GDM1 (cell line): ENCODE results near the gene AMPH.
"Not testable (repeated sequence)": the region's sequence is repeated elsewhere in the genome, so short reads cannot be mapped to it uniquely, and the experiment has no call there.

Source experiments
- DNase-seq: peaks from one replicate; lab custom pipeline; 2025; lab: John Stamatoyannopoulos, UW

The AMPH gene

DNA sequence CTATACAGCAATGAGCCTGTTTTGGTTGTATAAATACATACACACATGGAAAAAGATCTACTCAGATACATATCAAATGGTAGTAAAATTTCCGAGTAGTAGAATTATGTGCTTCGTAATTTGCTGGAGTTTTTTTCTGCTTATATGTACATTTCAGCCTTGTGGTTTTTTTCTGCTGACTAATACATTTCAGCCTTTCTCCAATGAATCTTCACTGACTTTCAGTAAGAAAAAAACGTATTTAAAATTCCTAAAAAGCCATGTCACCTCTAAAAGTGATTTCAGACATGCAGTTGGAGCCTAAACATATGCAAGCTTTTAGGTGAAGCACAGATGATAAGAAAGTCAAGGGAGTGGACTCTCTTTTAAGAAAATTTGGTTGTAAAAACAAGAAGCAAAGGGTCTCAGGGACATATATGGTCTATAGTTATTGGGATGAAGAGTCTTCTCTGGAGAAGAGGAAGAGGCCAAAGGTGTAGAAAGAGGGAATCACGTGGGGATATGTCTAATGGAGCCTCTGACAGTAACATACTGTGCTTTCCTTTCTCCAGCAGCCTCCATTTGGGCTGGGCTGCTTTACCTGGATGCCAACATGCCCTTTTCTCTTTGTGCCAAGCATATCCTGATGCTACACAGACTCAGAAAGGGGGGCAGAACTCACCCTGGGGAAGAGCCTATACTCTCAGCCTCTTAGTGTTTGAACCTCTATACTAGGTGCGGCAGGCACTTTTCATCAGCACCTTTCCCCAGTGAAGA, 2.4 kb downstream of the AMPH start:
- no peak for DNase-seq

DNA sequence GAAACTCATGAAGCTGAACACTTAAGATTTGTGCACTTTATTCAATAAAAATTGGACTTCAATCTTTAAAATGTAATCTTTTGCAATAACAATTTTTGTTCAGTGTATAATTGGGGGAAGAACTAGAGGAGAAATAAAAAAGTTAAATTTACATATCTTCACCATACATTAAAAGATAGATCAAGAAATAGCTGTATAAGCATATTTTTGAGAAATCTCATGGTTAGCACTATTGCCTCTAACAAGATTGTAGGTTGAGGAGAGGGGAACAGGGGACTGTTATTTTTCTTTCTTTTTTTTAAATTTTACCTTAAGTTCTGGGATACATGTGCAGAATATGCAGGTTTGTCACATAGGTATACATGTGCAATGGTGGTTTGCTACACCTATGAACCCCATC, 5.3 kb downstream of the AMPH start:
- DNase-seq = no peak

DNA sequence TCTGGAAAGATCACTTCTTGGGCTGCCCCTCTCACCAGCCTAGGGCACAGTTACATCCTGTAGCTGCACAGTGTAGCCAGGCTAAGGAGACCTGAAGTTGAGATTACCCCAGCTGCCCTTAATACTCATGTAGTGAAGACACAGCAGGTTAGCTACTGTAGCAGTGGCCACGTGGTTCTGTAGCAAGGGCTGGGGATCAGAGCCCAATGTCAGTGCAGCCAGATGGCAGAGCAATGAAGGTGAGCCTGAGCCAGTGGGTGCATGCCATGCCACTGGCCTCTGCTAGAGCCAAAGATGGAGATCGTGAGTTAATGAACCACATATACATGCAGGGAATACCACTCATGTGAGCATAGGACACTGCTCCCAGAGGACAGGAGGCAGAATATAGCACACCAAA, 15.5 kb downstream of the AMPH start:
- DNase-seq = no peak

DNA sequence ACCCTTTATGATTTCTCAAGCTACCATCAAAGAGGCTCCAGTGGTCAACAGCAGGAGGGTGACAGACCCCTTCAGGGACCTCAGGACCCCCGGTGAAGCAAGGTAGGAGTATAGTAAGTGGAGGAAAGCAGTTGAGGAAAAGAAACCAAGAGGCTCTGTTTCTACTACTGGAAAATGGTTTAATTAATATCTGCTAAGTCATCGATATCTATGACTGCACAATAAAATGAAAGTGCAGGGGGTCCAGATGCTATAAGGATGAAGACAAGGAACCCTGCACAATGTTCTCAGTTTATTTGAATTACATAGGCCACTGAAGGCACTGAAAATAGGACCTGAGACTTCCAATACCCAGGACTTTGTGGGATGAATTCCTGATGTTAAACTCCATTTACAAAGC, 23.7 kb downstream of the AMPH start:
- DNase-seq = no peak

DNA sequence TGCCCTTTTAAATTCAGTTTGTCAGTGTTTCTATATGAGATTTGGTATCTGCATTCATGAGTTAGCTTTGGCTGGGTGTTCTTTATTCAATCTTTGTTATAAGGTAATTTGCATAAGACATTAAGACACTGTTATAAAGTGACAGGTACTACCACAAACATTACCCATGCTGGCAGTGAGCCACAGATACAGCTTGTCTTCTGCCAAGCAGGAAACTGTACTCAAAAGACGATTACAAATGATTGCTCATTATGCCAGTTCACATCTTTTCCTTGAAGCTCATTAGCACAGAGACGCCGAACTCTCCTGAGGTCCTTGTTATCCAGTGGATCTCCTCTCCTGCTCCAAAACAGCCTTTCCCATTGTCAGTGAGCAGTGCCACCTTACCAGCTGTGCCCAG, 30.4 kb downstream of the AMPH start:
- no peak for DNase-seq

DNA sequence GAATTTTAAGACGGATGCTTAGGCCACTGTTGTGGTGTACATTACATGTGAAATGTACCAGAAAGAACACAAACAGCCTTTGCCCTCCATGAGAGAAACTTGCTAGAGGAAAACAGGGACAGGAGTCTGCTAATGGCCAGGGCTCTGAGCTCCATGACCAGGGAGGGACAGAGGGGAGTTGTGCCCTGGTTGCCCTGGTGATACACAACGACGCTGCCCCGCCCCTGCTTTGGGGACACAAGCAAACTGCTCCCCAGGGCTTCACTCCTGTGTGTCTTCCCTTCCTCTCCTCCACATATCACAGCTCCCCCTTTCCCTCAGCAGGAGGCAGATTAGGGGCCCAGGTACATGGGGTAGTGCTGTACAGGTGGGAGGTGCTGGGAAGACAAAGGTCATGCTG, 36.2 kb downstream of the AMPH start:
- no peak for DNase-seq

DNA sequence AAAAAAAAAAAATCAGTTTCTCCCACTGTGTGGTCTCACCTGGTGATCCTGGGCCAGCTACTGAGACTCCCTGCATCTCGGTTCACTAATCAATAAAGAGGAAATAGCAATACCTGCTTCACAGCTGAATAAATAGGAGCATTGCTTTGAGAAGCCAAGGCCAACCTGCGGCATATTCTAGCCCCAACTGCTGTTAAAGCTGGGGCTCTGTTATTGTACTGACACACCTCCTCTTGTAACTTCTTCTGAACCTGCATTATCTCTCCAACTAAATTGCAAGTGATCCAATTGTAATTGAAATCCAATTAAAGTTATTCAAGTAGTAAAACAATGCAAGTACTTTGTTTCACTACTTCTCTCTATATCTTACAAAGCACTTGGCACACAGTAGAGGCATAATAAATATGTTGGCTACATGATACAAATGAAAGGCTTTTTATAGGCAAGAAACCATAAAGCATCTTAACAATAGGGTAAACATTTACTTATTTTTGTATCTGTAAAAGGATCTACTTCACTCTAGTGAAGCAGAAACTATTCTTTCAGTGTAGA, 38.4 kb downstream of the AMPH start:
- no peak for DNase-seq

DNA sequence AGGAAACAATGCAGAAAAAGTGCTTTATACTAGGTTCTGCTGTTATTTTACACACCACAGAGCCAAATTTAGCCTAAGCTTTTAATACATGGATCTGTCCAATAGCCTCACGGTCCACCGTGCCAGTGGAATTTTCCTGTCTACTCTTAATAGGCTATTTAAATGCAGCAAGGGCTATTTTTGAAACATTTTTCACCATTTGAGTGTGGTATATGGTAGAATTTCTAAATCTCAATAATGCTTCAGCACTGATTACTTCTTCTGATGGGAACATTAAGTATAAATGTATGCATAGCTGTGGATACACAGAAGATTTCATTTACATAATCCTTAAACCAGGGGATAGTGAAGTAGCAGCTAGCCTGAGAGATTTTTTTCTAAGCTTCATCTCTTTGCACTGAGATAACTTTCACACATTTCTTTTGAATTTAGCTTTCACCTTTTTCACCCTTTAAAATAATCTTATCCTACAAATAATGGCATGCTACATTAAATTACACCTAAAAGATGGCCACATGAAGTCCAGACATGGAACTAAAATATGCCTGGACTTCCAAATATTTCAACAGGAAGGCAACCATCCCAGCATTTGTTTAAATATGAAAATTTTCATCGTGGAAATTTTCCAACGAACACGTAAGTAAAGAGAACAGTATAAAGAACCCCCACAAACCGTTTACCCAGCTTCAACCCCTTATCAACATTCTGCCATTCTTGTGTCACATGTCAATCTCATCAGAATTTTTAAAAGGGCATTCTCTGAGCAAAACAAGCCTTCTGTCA, 45.4 kb downstream of the AMPH start:
- no peak for DNase-seq

DNA sequence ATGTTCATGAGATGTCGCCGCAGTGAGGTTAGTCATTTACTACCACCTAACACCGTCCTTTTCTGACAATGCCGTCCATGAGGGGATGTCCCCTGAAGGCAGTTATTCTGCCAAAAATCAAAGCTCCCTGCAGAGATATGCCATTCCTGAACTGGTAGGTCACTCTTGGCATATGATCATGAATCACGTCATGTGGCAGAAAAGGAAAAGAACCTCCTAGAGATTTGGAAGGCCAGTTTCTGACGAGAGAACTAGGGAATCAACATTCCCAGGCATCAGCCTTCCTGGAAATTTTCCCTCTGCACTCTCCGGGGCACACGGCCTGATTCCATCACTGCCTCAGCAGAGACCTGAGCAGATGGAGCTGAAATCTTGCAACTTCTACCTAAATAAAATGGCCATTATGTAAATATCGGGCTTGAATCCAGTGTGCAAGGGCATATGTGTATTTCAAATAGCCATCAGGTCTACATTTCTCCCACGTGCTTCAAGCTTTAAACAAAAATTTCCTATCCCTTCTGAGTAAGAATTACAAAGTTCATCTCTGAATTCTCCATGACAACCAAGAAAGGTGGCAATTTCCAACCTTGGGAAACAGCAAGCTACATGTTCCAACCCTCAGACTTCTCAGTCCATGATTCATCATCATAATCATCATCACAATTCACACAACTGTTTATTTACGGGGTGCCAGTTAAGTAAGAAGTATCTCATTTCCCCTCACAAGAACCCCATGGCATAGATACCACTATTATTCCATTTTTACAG, 46.5 kb downstream of the AMPH start:
- no peak for DNase-seq

DNA sequence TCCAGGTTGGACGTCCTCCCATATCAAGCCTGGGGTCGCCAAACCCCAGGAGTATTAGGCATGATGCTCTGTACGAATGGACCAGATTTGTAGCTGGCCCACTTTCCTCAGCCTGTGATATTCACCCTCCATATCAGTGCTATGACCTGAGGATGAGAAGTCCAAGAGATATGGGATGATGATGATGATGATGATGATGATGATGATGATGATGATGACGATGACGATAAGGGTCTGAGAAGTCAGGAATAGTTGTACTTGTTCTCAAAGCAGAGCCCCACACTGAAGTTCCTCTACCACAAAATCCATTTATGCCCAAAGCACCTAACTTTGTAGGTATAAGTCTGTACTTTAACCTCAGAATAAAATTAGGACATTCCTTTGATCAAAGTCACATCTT, 50.7 kb downstream of the AMPH start:
- DNase-seq = no peak

DNA sequence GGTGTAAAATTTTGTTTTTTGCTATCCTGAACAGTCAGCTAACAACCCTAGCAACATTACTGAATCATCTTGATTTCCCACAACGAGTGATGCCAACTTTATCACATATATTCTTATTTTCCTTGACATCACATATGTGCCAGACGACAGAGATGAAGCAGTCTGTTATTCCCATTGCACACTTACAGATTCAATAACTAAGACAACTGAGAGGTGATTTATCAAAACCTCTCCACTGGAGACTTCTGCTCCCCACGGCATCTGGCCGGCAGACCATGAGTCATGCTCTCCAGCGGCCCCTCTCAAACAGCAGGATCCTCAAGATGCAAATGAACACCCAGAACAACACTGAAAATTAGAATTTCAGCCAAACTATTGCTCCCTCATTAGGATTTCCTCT, 57.1 kb downstream of the AMPH start:
- DNase-seq = no peak

DNA sequence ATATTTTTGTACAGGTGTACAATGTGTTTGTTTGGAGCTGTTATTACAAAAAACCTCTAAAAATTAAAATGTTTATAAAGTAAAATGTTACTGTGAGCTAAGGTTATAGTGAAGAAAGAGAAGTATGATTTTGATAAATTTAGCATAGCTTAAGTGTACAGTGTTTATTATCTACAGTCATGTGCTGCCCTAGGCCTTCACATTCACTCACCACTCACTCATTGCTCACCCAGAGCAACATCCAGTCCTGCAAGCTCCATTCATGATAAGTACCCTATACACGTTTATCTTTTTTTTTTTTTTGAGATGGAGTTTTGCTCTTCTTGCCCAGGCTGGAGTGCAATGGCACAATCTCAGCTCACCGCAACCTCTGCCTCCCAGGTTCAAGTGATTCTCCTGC, 59.6 kb downstream of the AMPH start:
- DNase-seq = not testable (repeated sequence)

DNA sequence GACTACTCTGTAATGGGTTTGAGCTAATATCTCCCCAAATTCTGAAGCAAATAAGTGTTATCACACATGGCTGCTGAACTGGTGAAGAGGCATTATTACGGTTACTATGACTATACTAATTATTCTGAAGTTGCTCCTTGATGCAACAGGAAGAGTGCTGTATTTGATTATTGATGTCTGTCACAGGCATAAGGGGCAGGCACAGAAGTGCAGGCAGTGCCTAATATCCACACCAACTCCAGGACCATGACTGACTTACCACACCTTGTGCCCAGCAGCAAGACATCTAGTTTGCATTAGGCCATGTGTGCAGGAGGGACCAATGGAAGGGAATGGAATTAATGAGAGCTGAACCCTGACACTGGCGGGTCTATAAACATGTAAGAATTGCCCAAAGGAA, 62.7 kb downstream of the AMPH start:
- DNase-seq = no peak

DNA sequence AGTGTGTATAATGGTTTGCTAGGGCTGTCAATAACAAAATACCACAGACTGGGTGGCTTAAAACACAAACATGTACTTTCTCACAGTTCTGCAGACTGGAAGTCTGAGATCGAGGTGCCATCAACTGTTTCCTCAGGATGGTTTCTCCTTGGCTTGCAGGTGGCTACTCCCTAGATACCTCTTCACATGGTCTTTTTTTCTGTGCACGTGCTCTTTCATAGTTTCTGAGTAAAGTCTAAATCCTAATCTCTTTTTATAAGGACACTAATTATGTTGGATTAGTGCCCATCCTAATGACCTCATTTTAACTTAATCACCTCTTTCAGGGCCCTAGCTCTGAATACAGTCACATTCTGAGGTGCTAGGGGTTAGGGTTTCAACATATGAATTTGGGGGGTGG, 65.9 kb downstream of the AMPH start:
- DNase-seq = no peak

DNA sequence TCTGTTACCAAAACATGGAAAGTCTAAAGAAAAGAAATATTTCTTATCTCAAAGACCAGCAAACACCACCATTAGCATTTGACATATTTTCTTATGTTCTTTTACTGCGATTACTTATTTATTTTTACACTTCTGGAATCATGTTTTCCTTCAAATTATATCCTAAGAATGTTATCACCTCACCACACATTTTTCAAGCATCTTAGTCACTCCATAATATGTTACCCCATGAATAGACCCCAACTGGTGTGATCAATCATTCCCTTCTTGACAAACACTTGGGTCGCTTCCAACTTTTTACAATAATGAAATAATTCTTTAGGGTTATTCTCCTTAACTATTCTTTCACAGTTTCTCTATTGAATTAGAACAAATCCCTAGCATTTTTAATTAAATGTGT, 67.4 kb downstream of the AMPH start:
- DNase-seq = no peak

DNA sequence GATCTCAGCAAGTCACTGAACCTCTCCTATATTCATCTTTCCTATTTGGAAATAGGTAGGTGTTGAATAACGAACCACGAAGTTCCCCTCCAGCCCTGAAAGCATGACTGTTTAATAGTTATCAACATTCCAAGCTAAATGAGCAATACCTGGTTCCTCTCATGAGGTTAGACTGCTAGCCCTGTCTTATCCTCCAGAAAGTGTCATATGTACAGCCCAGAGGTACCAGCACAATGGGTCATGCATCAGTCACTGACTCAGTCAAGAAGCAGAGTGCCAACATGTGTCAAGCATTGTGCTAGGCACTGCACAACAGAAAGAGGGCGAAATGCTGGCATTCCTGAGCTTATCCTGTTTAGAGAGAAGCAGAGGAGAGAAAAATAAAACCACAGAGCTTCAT, 70.0 kb downstream of the AMPH start:
- no peak for DNase-seq

DNA sequence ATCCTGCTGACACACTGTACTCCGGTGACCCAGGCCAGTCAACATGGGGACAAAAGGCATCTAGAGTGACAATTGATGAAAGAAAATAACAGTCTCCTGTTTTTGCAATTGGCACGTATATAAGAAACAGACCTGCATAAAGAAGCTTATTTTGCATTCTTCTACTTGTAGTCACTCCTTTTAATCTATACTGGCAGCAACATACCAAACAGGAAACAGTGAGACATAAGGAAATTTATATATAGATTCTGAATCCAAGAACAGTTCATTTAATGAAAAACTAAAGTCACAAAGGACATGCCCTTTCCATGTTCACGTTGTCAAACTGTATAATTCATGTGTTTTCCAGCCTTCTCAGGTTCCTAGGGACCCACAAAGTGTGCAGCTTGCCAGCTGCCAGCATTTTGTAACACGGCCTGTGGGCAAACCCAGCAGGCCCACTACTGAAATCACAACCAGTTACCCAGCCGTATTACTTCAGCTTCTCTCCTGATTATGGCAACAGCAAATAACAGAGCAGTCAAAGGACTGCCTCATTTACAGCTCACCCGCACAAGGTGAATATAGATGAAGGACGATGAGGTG, 72.3 kb downstream of the AMPH start:
- no peak for DNase-seq

DNA sequence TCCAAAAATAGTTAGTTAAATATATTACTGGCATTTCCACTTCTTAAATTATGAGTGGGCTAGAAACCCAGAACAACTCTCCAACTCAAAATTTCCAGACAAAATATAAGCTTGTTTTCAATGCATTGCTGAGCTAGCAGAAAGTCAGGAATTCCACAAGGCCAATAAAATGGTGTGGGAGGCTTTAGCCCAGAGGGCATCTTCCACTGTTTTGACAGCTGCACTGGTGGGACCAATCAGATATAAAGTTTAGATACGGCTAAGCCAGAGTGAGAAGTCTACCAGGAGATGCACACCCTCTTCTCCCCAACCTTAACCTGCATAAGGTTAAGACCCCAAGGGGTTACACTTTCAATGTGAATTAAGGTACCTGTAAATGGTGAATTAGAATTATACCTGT, 76.6 kb downstream of the AMPH start:
- DNase-seq = no peak

DNA sequence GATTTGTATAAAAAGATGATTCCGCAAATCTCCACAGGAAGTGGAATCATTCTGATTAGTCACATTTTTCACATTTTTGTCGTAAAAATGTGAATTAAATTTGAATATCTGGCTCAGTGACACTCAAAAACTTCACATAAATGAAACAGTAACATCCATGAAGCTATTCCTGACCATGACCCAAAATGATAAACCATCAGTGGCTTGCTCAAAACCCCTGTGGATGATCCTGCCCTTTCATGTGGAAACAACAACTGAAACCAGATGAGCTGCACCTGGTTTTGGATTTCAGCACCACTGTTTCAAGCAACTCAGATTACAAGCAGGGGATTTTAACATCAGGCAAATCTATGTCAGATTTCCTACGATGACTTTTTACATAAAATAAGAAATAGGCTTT, 80.3 kb downstream of the AMPH start:
- no peak for DNase-seq

DNA sequence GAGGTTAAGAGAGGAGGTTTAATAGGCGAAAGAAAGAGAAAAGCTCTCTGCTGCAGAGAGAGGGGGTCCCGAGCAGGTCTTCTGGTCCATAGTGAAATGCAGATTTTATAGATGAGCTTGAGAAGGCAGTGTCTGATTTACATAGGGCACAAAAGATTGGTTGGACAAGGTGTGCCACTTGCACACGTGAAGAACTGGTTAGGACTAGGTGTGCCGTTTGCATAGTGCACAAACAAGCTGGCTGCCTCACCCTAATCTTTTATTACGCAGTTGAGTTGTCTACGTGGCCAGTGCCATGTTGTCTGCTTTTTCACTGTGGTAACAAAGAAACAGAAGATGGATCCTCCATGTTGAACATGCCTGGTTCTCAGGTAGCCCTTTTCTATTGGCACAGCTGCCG, 82.6 kb downstream of the AMPH start:
- DNase-seq = no peak

DNA sequence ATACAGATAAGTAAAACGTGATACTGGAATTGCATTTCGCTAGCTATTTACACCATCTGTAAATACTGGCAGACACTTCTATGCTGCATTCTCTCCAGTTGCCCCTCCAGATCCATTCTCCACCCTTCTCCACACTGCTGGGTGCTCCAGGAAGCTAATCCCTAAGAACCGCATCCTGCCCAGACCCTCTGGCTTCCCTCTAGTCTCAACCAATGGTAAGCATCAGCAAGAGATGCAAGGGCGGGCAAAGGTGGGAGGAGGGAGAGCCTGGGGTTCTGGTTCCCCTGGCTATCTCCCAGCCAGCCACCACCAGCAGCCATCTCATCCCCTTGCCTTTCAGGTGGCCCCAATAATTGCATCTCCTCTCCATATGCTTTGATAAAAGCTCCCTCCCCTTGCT, 84.4 kb downstream of the AMPH start:
- no peak for DNase-seq

DNA sequence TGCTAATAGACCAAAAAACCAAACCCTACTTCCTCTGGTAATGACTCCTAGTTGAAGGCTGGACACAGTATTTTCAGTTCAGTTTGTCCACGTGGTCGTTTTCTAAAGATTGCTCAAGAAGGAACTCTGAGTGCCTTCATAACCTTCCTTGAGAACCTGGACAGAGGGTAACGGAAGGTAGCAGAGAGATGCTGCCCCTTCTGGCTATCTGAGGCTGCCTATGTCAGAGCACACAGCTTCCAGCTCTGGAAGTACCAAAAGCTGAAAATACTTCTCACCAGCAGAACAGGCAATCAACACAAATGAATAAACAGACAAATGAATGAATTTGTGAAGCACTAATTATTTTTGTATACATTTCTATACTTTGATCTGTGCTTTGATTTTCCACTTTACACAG, 85.2 kb downstream of the AMPH start:
- DNase-seq = no peak
